IMR-90 (cell line): Measurements from ENCODE around the gene SHLD1. TPM values are rescaled to one million over a fixed set of nuclear protein-coding genes. Genes with fewer than 3 reads are reported as not detected.

Experiments
- microRNA-seq, 2 experiments: library from miRNA; stranded (forward) in 1 of 2; unstranded in 1 of 2; fragments of 10-50 nt in 1 of 2; fragments of <30 nt in 1 of 2; gene quantifications in 1 of 2; microRNA quantifications in 1 of 2; one replicate each; pipeline versions ENCODE3 to v1.1.0; 2013 to 2020; ENCODE audit not compliant: insufficient read depth in 1 of 2, insufficient read length in 1 of 2, unreplicated experiment in 1 of 2
- polyA plus RNA-seq, 3 experiments: library from polyadenylated mRNA; depleted of rRNA; stranded (reverse); fragments of >200 nt; gene quantifications; 2 replicates each; pipeline ENCODE4 v1.2.3, GENCODE V29; 2012; ENCODE audit warnings: low replicate concordance in 1 of 3
- small RNA-seq, 5 experiments: library from RNA; depleted of rRNA; stranded (forward); fragments of <200 nt; gene quantifications; one replicate each; pipeline ENCODE3, GENCODE V24; 2012
- total RNA-seq: library from RNA; depleted of rRNA; stranded (reverse); fragments of >200 nt; gene quantifications from 2 replicates; pipeline ENCODE4 v1.2.3, GENCODE V29; 2012; rRNA removed

SHLD1 gene
- total and polyA plus RNA-seq, 2 of the 4 experiments (the other 2 are of a cell fraction): 2.6 to 3.0 TPM

Small RNAs within 50 kb of the gene (microRNA-seq; reads per million reads assigned to microRNA genes)
- gene RNU1-55P (ENCODE audit: insufficient read depth, insufficient read length): not detected

Small RNAs within 50 kb of the gene (small RNA-seq; reads per million reads assigned to genes)
- 0 to 5.4 (median 0.31) reads per million in 5 experiments for gene RNU1-55P

Other genes starting within 250 kb of the SHLD1 start
- 10.8 and 15.6 TPM in 2 replicates for gene GPCPD1, start 139.4 kb upstream of the SHLD1 start, total RNA-seq
- gene GPCPD1, start 139.4 kb upstream of the SHLD1 start, polyA plus RNA-seq (2012; rRNA removed): 7.3 and 9.5 TPM in 2 replicates
- under 0.01 TPM in 2 replicates for gene CHGB, start 161.1 kb downstream of the SHLD1 start, total RNA-seq
- 0.16 and 0.27 TPM in 2 replicates for gene CHGB, start 161.1 kb downstream of the SHLD1 start, polyA plus RNA-seq (2012; rRNA removed)
- gene TRMT6, start 200.1 kb downstream of the SHLD1 start, total RNA-seq: 7.2 and 10.0 TPM in 2 replicates
- 6.8 and 8.0 TPM in 2 replicates for gene TRMT6, start 200.1 kb downstream of the SHLD1 start, polyA plus RNA-seq (2012; rRNA removed)
- gene MCM8, start 200.3 kb downstream of the SHLD1 start, total RNA-seq: 11.5 and 13.9 TPM in 2 replicates
- gene MCM8, start 200.3 kb downstream of the SHLD1 start, polyA plus RNA-seq (2012; rRNA removed): 3.1 and 4.2 TPM in 2 replicates